Stimulated activated CD8-positive, alpha-beta memory T cell treated with anti-CD3 and anti-CD28 coated beads, Interleukin-12 subunit alpha, Interleukin-12 subunit beta, amount 100 ng/mL, for 4 hours (primary cell): ENCODE results near the gene DPH3.

Experiments used
- DNase-seq: peaks from one replicate; pipeline ENCODE4 v3.0.0-alpha.2; 2020; ENCODE audit warnings: low read depth

Gene DPH3

DNA sequence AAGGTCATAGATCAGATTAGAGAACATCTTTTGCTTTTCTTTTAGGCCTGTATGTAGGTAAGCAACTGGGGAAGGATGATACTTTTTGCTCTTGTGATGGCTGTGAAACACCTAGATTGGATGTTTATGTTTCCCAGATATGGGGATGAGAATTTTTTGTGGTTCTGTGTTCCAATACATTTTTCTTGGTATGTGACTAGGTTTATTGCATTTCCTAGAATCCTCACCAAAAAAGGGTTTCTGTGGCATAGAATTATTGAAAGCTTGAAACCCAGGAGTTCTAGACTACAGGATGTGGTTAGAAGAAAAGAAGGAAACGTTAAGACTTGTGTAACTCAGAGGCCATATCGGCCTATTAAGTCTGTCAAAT is 26.1 kb upstream of the DPH3 start:
- no peak for DNase-seq

DNA sequence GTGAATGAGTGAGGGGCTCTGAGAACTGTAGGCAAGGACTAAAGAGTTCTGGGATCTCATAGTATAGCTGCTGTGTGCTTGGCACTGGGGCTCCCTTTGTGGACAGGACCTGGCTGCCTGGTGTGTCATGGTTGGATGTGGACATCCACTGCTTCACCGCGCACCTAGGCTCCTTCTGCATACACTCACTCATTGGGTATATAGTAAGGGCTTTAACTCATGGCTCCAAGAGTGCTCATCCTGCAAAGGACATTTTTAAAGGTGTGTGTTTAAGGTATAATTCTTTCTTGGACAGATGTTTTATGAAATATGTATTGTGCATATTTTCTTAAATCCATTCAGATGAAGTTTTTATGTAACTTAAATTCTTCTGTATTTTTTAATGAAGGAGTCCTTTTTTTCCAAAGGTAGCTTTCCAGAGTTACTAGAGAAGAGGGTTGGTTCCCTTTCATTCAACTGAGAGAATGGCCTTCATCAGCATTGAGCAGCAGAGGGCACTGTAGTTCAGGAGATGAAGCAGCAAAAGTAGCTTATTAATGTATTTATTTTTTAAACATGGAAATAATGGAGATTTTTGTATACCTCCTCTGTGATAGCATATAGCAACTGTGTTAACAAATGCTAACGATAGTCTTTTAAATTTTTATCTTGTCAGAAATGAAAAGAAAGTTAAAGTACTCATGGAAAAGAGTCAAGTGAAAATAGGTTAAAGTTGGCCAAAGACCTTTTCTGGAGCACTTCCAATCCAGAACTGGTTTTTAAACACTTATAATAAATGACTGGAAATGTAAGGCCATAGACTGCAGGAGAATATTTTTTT is 25.5 kb upstream of the DPH3 start:
- DNase-seq, result no peak

DNA sequence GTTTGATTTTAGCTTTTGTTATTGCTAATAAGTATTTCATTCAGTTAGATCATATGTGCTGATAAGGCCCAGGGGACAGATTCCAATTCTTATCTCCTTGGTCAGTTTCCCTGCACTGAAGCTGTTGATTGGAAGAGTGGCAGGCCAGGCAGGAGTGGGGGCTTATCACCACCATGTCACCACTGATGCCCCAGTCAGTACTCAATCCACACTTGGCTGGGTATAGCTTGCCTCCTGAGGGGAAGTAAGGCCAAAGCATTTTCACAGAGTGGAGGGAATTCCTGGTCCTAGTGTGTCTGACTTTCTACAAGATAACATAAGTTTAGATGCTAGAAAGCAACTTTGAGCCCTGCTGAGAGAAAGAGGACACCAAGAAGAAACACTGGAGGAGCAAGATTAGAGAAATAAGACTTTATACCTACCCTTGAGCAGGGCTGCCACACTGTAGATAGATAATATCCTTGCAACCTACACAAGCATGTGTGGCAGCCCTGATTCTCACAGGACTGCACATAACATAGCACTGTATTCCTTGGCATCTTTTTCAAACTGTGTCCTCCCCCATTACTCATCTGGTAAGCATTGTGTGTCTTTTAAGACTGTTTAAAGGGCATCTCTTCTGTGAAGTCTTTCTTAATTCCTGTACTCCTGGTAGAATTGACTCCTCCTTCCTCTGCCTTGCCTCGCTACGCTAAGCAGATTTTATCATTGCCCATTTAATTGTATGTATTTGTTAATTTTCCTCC is 24.6 kb upstream of the DPH3 start:
- DNase-seq, result no peak

DNA sequence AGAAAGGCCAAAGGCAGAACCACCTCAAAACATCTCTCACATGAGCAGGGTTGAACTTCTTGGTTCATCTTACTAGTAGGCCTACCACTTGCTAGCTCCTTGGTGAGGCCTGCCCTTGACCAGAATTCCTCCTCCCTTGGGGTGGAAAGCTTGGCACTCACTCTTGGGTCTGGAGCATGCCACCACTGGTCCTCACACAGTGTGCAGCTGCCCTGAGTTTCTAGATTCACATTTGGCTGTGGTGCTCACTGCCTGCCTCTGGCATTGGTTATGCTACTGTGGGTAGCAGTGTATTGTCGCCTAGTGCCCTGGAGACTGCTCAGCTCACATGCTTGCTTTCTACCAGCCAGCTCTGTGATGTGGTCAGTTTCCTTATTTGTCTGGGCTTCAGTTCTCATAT is 23.9 kb upstream of the DPH3 start:
- no peak for DNase-seq

DNA sequence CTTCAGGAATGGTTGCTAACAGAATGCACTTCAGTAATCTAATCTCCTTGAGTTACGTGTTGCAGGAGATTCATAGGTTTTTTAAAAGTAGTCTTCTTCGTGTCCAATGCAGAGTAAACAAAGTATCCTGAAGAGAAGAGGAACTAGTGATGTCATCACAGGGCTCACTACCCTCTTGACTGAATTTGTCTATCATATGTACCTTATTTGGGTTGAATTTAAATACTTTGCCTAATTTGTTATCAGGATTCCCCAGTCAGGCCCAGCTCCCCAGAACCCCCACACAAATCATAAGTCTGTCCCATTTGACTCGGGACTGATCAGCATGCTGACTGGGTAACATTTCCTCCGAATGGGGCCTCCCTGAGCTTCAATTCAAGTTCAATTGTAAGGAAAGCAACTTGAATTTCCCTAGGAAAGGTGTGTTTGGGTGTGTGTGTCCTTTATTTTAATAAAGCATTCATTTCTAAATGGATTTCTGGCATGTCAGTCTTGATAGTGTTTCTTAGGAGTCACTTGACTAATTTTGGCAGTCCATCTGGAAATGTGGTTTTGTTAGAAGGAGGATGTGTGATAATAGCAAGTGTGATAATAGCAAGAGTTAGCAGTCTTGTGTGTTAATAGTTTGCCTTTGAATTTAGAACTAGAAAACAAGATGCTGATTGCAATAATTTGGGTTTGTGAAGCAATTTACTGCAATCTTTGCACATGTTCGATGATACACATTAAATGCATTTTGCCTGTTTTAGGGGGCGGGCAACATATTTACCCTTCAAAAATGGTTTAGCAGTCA is 22.2 kb upstream of the DPH3 start:
- no peak for DNase-seq

DNA sequence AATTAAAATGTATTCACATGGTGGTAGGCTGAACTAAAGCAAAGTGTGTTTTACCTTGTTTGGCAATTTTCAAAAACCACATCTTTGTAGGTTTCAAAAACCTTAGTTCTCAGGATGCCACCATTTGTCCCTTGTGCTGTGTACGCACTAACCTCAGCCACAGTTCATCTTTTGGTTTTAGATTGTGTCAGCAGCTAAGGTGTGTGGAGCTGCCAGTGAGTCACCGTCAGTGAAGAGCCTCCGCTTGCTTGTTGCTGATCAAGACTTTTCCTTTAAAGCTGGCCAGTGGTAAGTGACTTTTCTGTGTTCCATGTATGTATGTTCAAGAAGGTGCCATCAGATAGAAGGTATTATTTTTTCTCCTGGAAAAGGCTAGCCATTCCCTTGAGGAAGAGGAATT is 21.4 kb upstream of the DPH3 start:
- peak; percentile 42 for DNase-seq

DNA sequence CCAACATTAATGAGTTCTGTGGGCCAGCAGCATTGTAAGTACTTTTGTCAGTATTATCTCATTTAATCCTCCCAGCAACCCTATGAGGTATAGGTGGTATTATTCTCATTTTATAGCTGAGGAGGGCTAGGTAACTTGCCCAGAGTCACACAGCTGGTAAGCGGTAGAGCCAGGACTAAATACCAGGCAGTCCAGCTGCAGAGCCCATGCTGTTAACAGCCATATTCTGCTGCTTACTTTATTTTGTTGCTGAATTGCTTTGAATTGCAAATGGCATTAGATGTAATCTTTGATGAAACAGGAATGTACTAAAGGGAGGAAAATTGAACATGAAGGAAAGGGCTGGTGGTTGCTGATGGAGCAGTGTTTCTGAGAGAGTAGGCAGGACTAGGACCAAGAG is 19.9 kb upstream of the DPH3 start:
- DNase-seq, result no peak

DNA sequence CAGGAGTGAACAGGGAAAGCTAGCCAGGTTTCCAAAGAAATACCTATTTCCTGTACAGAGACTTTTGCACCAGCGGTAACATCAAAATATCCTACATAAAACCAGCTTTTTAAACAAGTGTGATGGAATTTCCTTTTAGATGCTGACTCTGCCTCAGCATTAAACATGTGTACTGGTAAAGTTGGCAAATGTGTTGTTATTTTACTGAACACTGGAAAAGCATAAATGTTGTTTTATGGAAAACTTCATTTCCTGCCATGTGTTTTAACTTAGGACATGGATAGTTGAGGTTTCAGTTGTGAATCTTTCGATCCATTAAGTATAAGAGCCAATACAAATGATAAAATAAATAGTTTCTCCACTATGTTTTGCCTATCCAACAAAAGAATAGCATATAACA is 15.9 kb upstream of the DPH3 start:
- DNase-seq, result no peak

DNA sequence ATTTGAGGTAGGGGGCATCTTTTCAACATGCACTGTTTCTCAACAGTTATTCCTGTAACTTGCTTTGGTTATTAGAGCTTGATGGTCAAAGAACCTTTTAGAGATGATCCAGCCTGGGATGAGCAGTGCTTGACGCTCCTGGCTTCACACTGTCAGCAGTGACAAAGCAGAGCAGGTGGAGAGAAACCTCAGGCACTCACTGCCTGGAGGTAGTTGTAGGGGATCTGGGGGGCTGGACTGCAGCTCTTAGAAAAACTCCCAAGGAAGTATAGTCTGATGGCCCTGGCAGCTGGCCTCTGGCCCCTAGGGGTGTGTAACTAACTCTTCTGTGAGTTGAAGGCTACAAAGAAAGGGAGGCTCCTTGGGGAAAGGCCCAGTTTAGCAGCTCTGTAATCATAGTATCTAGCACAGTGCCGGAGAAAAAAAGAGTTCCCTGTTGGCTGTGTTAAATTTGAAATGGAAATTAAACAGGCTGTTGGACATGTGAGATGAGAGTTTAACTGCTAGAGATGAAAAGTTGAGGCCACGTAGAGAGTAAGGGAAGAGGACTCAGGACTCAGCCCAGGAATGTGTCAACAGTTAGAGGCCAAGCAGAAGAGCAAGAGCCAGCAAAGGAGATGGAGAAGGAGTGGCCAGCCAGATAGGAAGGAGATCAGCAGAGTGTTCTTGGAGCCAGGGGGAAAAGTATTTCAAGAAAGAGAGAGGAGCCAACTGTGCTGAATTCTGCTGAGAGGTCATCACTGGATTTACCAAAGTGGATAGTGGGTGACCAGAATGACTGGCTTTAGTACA is 14.5 kb upstream of the DPH3 start:
- no peak for DNase-seq

DNA sequence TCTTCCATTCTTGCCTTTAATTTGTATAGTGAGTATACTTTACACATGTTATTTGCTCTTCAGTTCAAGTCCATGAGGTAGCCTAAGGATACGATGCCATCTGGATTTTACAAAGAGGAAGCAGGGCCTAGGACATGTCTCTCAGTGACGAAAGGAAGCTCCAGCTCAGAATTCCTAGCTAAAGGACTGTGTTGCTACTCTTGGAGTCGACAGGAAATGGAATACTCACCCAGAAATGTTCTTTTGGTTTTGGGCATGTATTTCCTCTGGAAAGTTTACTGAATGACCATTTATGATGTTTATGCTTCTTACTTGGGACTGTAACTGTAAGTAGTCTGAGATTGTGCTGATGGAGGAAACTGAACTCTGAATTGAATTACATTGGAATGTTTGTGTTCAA is 12.7 kb upstream of the DPH3 start:
- no peak for DNase-seq

DNA sequence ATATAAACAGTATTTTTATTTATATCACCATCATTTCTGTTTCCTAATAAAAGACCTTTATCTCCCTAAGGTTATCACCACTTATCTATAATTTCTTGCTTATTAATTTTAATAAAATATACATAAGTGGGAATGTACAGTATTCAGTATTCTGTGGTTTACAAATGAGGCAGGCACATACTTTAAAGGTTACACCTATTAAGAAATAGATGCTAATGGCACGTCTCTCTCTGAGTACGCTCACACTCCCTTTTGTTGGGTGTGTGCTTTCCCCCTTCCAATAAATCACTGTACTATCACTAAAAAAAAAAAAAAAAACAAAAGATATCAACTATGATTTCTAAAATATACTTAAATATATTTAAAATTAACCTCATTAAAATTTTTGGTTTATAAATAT is 9.1 kb upstream of the DPH3 start:
- no peak for DNase-seq

DNA sequence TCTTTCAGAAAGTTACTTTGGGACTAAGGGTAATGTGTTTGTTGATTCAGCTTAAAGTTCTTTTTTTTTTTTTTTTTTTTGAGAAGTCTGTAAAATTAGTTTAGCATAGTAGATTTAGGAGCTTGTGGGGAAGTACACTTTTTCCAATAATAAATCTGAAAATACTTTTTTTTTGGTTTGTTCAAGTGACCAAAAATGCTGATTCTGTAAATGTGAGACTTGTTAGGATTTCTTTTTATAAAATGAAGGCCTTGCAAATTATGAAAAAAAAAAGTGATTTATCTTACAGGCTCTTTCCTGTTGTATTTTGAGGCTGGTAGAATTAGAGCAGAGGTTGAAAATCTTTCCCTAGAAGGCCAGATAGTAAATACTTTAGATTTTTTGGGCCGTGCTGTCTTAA is 7.8 kb upstream of the DPH3 start:
- DNase-seq, result no peak

DNA sequence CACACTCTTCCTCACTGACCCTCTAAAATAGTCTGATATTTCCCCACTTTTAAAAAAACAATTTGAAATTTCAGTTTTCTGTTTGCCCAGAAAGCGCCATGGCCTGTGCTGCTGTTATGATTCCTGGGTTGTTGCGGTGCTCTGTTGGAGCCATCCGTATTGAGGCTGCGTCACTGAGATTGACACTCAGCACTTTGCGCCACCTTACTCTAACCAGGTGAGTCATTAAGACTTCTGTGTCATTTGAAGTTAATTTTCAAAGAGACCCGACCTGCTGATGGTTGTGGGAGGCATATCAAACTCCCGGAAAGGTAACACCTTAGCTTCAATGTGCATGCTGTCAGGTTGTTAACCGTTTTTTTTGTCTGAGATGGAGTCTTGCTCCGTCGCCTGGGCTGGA is 6.1 kb upstream of the DPH3 start:
- no peak for DNase-seq

DNA sequence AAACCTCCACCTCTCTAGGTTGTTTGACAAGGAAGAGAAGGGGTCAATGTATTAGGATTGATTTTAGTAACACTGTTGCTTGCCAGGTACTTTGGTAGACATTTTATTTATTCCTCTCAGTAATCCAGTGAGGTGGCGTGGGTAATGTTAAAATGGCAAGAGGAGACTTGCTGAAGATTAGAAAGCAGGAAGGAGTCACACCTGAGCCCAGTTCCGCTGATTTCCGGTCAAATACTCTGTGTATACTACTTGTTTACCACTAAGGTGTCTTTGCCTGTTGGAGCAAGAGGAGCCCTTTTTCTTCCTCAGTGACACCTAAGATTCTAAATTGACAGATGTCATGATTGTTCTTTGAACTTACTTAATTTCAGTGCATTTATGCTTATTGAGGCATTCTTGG is 2.0 kb upstream of the DPH3 start:
- no peak for DNase-seq

DNA sequence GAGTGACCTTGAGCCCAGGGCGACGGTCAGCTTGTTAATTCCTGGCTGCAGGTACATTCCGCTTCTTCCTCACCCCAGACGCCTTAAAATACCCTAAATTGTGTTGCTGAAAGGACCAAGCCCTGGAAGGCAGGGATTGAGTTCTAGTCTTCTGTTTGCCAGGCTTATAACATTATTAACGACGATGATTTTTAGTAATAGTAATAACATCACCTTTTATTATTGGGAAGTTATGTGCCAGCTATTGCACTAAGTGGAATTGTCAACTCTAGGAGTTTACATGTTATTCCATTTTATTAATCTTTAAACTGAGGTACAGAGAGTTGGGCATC is 678 bp upstream of the DPH3 start:
- no peak for DNase-seq

DNA sequence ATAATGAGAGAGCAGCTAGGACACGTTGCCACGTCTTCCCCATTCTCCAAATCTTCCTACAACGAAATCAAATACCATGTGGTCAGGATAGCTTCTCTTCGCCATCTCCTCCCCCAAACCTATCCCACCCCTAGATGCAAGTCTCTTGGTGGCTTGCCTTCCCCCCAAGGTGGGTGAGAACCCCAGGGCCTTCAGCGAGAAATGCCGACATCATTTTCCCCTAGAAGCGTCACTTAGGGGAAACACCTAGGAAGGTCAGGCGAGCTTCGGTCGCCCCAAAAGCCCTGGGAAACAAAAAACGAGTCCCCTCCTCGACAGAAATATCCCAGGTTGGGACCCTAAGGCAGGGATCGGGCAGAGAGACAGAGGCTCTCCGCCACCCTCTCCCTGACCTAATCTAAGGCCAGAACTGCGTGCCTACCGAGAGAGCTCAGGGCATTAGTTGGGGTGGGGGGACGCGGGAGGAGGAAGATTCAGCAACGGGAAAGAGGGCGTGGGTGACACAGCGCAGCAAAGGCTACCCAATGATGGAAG is 502 bp downstream of the DPH3 start:
- DNase-seq, result no peak

DNA sequence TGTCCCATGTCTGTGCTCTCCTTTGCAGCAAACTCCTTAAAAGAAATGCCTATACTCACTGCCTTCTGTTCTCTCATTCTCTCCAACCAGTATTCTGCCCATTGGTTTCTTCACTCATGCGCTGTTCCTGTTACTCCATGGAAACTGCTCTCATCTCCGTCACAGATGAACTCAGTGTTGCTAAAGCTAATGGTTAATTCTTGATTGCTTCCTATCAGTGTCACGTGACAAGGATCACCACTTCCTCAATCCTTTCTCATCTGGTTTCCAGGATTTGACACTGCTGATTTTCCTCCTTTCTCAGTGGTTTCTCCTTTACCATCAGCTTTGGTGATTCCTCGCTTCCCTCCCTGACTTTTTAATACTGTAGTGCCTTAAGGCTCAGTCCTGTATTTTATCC is 2.6 kb downstream of the DPH3 start:
- DNase-seq, result no peak

DNA sequence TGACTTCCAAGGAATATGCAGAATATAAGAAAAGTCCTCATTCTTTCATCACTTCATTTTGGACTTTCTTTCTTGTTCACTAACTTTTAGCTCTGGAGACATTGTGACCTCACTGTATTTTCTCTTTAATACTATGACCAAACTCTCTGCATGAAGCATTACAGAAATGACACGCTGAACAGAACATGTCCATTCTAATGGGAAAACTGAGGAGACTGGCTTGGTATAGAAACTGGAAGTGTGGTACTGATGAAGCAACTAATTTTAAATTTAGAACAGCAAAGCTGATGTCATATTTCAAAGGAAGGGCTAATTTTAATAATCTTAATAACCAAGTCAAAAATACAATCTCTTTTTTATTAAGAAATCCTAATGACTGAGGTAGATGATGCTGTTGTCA is 4.7 kb downstream of the DPH3 start:
- no peak for DNase-seq

DNA sequence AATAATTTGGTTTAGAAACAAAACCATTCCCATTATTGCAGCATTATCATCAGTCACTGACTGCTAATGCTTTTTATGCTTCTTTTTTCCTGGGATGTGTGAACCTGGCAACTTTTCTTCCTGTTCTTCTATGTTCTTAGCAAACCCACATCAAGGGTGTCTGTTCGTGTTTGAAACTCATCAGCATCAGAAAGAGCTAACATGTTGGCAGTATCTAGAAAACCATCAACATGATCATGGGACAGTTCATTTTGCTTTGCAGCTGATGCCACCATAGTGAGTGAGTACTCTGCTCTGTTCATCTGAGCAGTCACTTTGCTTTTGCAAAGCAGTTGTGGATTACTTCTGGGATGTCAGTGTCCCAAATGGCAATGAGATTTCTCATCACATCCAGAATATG is 5.9 kb downstream of the DPH3 start:
- no peak for DNase-seq

DNA sequence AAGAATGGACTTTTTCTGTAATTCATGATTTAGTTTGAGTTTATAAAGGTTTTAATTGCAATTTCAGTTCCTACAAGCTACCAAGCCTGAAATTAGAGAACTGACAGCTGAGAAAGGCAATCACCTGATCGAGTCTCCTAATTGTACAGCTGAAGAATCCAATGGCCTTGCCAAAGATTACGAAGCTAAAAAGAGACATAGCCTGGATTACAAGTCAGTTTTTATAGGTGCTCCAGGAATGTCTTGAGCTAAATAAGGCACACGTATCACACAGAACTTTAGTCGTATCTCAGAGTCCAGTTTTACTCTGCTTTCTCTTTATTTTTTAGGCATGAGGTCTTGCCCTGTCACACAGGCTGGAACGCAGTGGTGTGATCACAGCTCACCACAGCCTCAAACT is 6.6 kb downstream of the DPH3 start:
- DNase-seq, result no peak

DNA sequence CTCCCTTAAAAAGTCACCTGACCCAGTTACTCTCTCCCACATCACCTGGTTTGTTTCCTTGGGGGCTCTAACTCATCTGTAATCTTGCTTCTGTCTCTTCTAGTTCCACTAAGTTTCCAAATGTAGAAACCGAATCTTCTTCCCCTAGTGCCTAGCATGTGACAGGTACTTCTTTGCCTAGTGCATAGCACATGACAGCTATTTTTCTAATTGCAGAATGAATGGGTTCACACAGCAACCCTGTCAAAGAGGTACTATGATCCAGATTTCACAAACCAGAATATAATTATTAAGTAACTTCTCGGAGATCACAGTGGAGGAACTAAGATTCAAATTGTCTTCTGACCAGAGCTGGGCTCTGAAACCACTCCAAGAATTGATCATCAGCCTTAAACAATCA is 7.4 kb downstream of the DPH3 start:
- DNase-seq, result no peak

DNA sequence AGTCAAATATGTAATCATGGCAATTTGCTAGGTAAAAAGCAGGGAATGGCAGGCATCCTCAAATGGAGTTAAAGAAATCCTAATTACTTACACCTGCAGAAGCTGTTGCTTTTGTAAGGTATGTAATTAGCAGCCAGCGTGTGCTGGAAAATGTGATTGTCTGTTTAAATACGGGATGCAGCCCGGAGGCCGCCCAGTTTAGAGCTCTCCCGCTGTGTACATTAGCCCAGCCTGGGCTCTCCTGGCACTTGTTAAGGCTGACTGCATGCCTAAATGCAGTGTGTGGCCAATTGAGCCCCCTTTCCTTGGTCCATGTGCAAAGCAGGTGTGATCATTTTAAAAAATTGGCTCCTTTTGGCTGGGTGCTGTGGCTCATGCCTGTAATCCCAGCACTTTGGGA is 9.0 kb downstream of the DPH3 start:
- DNase-seq, result no peak
